ENCODE measurements around the gene NFATC1. TPM values are rescaled to one million over a fixed set of nuclear protein-coding genes. Genes with fewer than 3 reads are reported as not detected.

NFATC1 gene
- total RNA-seq, 3 donors from 2014 or later (not counting 1 experiment from before 2014, with no cell fraction given): 35.8 to 47.4 (median 37.1) TPM

- DNase-seq (peak; percentile 18 to 81), ATAC-seq (peak; percentile 16 to 28 (median 25))
- H3K4me1 Mint-ChIP-seq: peaks cover 33 to 62% of the 10 kb centered on the region in 2 donors
- Histone ChIP-seq H3K4me1 (ENCODE audit: control insufficient read depth, insufficient read depth, low read length) (peaks cover 52% of the 10 kb centered on the region), H3K4me3 (ENCODE audit: low read length) (no peak overlapping the region), H3K27ac (ENCODE audit: low read length) (peak overlapping the region; percentile 88), H3K27me3 (ENCODE audit: control insufficient read depth, insufficient read depth, low read length) (no peaks in the 10 kb centered on the region), H3K9me3 (ENCODE audit: control insufficient read depth, insufficient read depth, low read length) (no peaks in the 10 kb centered on the region), H3K36me3 (ENCODE audit: control insufficient read depth, insufficient read depth, low read length) (peaks cover 4% of the 10 kb centered on the region)
- TF ChIP-seq CTCF (IDR thresholded peaks at IDR 0.05): no peak
- H3K27ac Mint-ChIP-seq: peak overlapping the region; percentile 90 to 91
- H3K4me3 Mint-ChIP-seq: peak overlapping the region; percentile 92
- H3K9me3 Mint-ChIP-seq: no peaks in the 10 kb centered on the region
- no peaks in the 10 kb centered on the region for H3K27me3 Mint-ChIP-seq (ENCODE audit: low read depth in 2 of 2)
- intact Hi-C loops (cut with micrococcal nuclease): loop anchor here (1.0 to 10.0 kb wide), 4 partner anchors 16 to 456 kb away; partner anchors contain the start of genes ATP9B and CTDP1
- H3K36me3 Mint-ChIP-seq: no peaks in the 10 kb centered on the region
- WGBS (ENCODE audit: insufficient coverage): 50% methylated on average over 10 of the region's 11 CpGs
Measured at GRCh38 chr18:79523206-79523735, 127.5 kb downstream of the NFATC1 start.

- H3K27me3 Mint-ChIP-seq (ENCODE audit: low read depth in 2 of 2): no peaks in the 10 kb centered on the region
- H3K36me3 Mint-ChIP-seq: no peaks in the 10 kb centered on the region
- DNase-seq: peak; percentile 39 to 92
- no peaks in the 10 kb centered on the region for H3K9me3 Mint-ChIP-seq
- H3K4me3 Mint-ChIP-seq: peak overlapping the region; percentile 92
- H3K27ac ChIP-seq (ENCODE audit: low read length): peak overlapping the region; percentile 88
- peak overlapping the region; percentile 41 for H3K4me3 ChIP-seq (ENCODE audit: low read length)
- TF ChIP-seq CTCF (IDR thresholded peaks at IDR 0.05): no peak
- H3K9me3 ChIP-seq (ENCODE audit: control insufficient read depth, insufficient read depth, low read length): no peaks in the 10 kb centered on the region
- intact Hi-C loops (cut with micrococcal nuclease): loop anchor here (1.0 to 10.0 kb wide), 4 partner anchors 16 to 456 kb away; partner anchors contain the start of genes ATP9B and CTDP1
- peaks cover 50% of the 10 kb centered on the region for H3K4me1 ChIP-seq (ENCODE audit: control insufficient read depth, insufficient read depth, low read length)
- under 1% methylated on average over 7 of the region's 13 CpGs for WGBS (ENCODE audit: insufficient coverage)
- H3K27me3 ChIP-seq (ENCODE audit: control insufficient read depth, insufficient read depth, low read length): no peaks in the 10 kb centered on the region
- H3K4me1 Mint-ChIP-seq: peaks cover 32 to 62% of the 10 kb centered on the region in 2 donors
- peak; percentile 47 to 75 (median 64) for ATAC-seq
- peaks cover 4% of the 10 kb centered on the region for H3K36me3 ChIP-seq (ENCODE audit: control insufficient read depth, insufficient read depth, low read length)
- H3K27ac Mint-ChIP-seq: peak overlapping the region; percentile 90 to 91
Measured at GRCh38 chr18:79523736-79524180, 128.0 kb downstream of the NFATC1 start.

- Histone ChIP-seq H3K4me1 (ENCODE audit: control insufficient read depth, insufficient read depth, low read length) (peaks cover 50% of the 10 kb centered on the region), H3K9me3 (ENCODE audit: control insufficient read depth, insufficient read depth, low read length) (no peaks in the 10 kb centered on the region), H3K27ac (ENCODE audit: low read length) (peak overlapping the region; percentile 88), H3K4me3 (ENCODE audit: low read length) (peak overlapping the region; percentile 41), H3K36me3 (ENCODE audit: control insufficient read depth, insufficient read depth, low read length) (peaks cover 7% of the 10 kb centered on the region), H3K27me3 (ENCODE audit: control insufficient read depth, insufficient read depth, low read length) (no peaks in the 10 kb centered on the region)
- peaks cover 32 to 62% of the 10 kb centered on the region in 2 donors for H3K4me1 Mint-ChIP-seq
- ATAC-seq (peak; percentile 56 to 61 (median 60)), DNase-seq (peak; percentile 49 to 72)
- no peak for TF ChIP-seq CTCF (IDR thresholded peaks at IDR 0.05)
- no peaks in the 10 kb centered on the region for H3K9me3 Mint-ChIP-seq
- intact Hi-C loops (cut with micrococcal nuclease): loop anchor here (5.0 to 10.0 kb wide), 3 partner anchors 120 to 457 kb away; partner anchors contain the start of genes ATP9B and CTDP1
- H3K36me3 Mint-ChIP-seq: no peaks in the 10 kb centered on the region
- WGBS (ENCODE audit: insufficient coverage): 14% methylated on average over 62 of the region's 63 CpGs
- peak overlapping the region; percentile 90 to 91 for H3K27ac Mint-ChIP-seq
- H3K4me3 Mint-ChIP-seq: peak overlapping the region; percentile 92
- H3K27me3 Mint-ChIP-seq (ENCODE audit: low read depth in 2 of 2): no peaks in the 10 kb centered on the region
Measured at GRCh38 chr18:79524181-79525078, 128.7 kb downstream of the NFATC1 start.
